OCI-LY7 (cell line): ENCODE measurements around the gene C19orf67. TPM values are rescaled to one million over a fixed set of nuclear protein-coding genes. Genes with fewer than 3 reads are reported as not detected.

Experiments used
- BruUV-seq: library from RNA; stranded (reverse); fragments of 400-500 nt; replicated peaks from 2 replicates; lab custom pipeline; 2021; lab: Mats Ljungman, UMichigan
- CTCF ChIA-PET: fragments of 300-600 bp; sonication (Branson Sonifier 250); formaldehyde crosslinking; loops from one replicate; lab custom pipeline; 2022; ENCODE audit warnings: antibody characterized with exemption; ENCODE audit not compliant: unreplicated experiment; lab: Charles Lee
- POLR2A ChIA-PET: fragments of 300-600 bp; sonication (Branson Sonifier 250); formaldehyde crosslinking; loops from one replicate; lab custom pipeline; 2022; ENCODE audit warnings: antibody characterized with exemption; lab: Charles Lee
- DNase-seq: peaks from one replicate; pipeline ENCODE4 v3.0.0-alpha.2; 2015; ENCODE audit warnings: low spot score
- H2AFZ ChIP-seq: fragments of 200-600 bp; sonication (generic), shearing (Covaris generic); 2 replicates; pipeline ENCODE4 v1.6.1; 2014; ENCODE audit warnings: mild to moderate bottlenecking, antibody characterized with exemption, low read length, moderate library complexity
- H3K27ac ChIP-seq: fragments of 200-600 bp; sonication (generic); 2 replicates; pipeline ENCODE4 v1.5.1; 2014; ENCODE audit warnings: mixed run types, low read depth, mild to moderate bottlenecking, moderate library complexity, low read length, inconsistent platforms; ENCODE audit not compliant: poor library complexity, severe bottlenecking
- H3K36me3 ChIP-seq: fragments of 200-600 bp; sonication (generic); 2 replicates; pipeline ENCODE4 v1.6.1; 2014; ENCODE audit warnings: mild to moderate bottlenecking, antibody characterized with exemption, low read length, moderate library complexity, mixed read lengths; ENCODE audit not compliant: insufficient read depth
- H3K4me1 ChIP-seq: fragments of 200-600 bp; sonication (generic); 2 replicates; pipeline ENCODE4 v1.5.1; 2014; ENCODE audit warnings: mild to moderate bottlenecking, low read length; ENCODE audit not compliant: insufficient read depth, poor library complexity, severe bottlenecking
- H3K4me2 ChIP-seq: fragments of 200-600 bp; sonication (generic); 2 replicates; pipeline ENCODE4 v1.6.1; 2014; ENCODE audit warnings: mild to moderate bottlenecking, low read length
- H3K4me3 ChIP-seq: fragments of 200-600 bp; sonication (generic); 2 replicates; pipeline ENCODE4 v1.5.1; 2014; ENCODE audit warnings: mild to moderate bottlenecking, low read depth, low read length; ENCODE audit not compliant: poor library complexity, severe bottlenecking
- H3K79me2 ChIP-seq: fragments of 200-600 bp; sonication (generic); 2 replicates; pipeline ENCODE4 v1.6.1; 2016; ENCODE audit warnings: low read depth, mild to moderate bottlenecking, low read length, moderate library complexity, mixed read lengths; ENCODE audit not compliant: insufficient read depth
- H3K9me2 ChIP-seq: fragments of 200-600 bp; sonication (generic); 2 replicates; pipeline ENCODE4 v1.6.1; 2016; ENCODE audit warnings: mild to moderate bottlenecking, low read length, mixed read lengths; ENCODE audit not compliant: insufficient read depth
- H3K9me3 ChIP-seq: fragments of 200-600 bp; sonication (generic); 2 replicates; pipeline ENCODE4 v1.6.1; 2014; ENCODE audit warnings: mild to moderate bottlenecking, mixed run types, low read length, mixed read lengths
- H4K20me1 ChIP-seq: fragments of 200-600 bp; sonication (generic); 2 replicates; pipeline ENCODE4 v1.6.1; 2014; ENCODE audit warnings: mild to moderate bottlenecking, antibody characterized with exemption, low read length, moderate library complexity, mixed read lengths; ENCODE audit not compliant: insufficient read depth
- CTCF ChIP-seq: fragments of 200-600 bp; sonication (generic); conservative IDR thresholded peaks from 2 replicates; pipeline ENCODE4 v1.5.1; 2014; ENCODE audit warnings: mild to moderate bottlenecking, antibody characterized with exemption, low read length, moderate library complexity, mixed read lengths
- EZH2phosphoT487 ChIP-seq: fragments of 200-600 bp; sonication (generic); IDR thresholded peaks from 2 replicates; pipeline ENCODE4 v1.6.1; 2018; ENCODE audit warnings: low read depth, borderline replicate concordance, mild to moderate bottlenecking, mixed run types, antibody characterized with exemption, low read length, moderate library complexity, mixed read lengths
- intact Hi-C: fragments of 100-400 bp; cut with micrococcal nuclease; formaldehyde crosslinking; loops from one replicate; pipeline ENCODE4 v1.10.0; 2022; ENCODE audit not compliant: unreplicated experiment
- total RNA-seq, 2 experiments: library from RNA; depleted of rRNA in 1 of 2; stranded (reverse); fragments of >200 nt in 1 of 2; shearing (Covaris generic) in 1 of 2; gene quantifications; 2 replicates each; pipeline ENCODE4 v1.2.3, GENCODE V29; 2014 to 2022

The C19orf67 gene
- total RNA-seq, 2 experiments from 2014 or later: 1.4 to 2.6 TPM

GRCh38 chr19:14089662-14090508 lies 4.3 kb upstream of the C19orf67 start:
- Histone ChIP-seq H3K79me2 (peaks cover 15% of the 10 kb centered on the region; the same call in 1 of the 2 replicates), H3K27ac (peak overlapping the region; percentile 89), H3K4me1 (peaks cover 21% of the 10 kb centered on the region), H3K36me3 (peaks cover 46% of the 10 kb centered on the region), H3K9me3 (peaks cover 9% of the 10 kb centered on the region), H3K4me2 (peak overlapping the region; percentile 82), H2AFZ (no peak overlapping the region), H4K20me1 (peaks cover 9% of the 10 kb centered on the region; the same call in 1 of the 2 replicates), H3K9me2 (no peaks in the 10 kb centered on the region), H3K4me3 (peak overlapping the region; percentile 87)
- no TSS peak for BruUV-seq
- peak; percentile 81 for DNase-seq
- intact Hi-C loops: loop anchor here (1.0 kb wide), 1 partner anchor 17 kb away; no protein-coding TSS in a partner anchor
- ChIA-PET CTCF (no interaction called here), POLR2A (no interaction called here)
- TF ChIP-seq EZH2phosphoT487: no peak
- peak; percentile 52 for TF ChIP-seq CTCF

GRCh38 chr19:14089412-14089661 lies 3.8 kb upstream of the C19orf67 start:
- H3K9me2 ChIP-seq: no peaks in the 10 kb centered on the region
- H3K36me3 ChIP-seq: peaks cover 49% of the 10 kb centered on the region
- ChIA-PET CTCF (no interaction called here), POLR2A (no interaction called here)
- TF ChIP-seq EZH2phosphoT487: no peak
- peak; percentile 76 for TF ChIP-seq CTCF
- peaks cover 15% of the 10 kb centered on the region; the same call in 1 of the 2 replicates for H3K79me2 ChIP-seq
- H3K4me2 ChIP-seq: peak overlapping the region; percentile 82
- H4K20me1 ChIP-seq: peaks cover 9% of the 10 kb centered on the region; the same call in 1 of the 2 replicates
- peaks cover 9% of the 10 kb centered on the region for H3K9me3 ChIP-seq
- H3K27ac ChIP-seq: peak overlapping the region; percentile 63
- BruUV-seq: no TSS peak
- H3K4me3 ChIP-seq: peak overlapping the region; percentile 87
- no peak overlapping the region for H2AFZ ChIP-seq
- DNase-seq: peak; percentile 80
- H3K4me1 ChIP-seq: peaks cover 21% of the 10 kb centered on the region
- intact Hi-C loops: loop anchor here (1.0 kb wide), 1 partner anchor 16 kb away; no protein-coding TSS in a partner anchor
